NCI-H82 treated with DMSO at 0.1 percent for 48 hours (cell line): ENCODE results near the gene SPNS1.

Source experiments
- DNase-seq: peaks from one replicate; lab custom pipeline; 2025; ENCODE audit not compliant: unreplicated experiment; lab: John Stamatoyannopoulos, UW

SPNS1 gene

DNA sequence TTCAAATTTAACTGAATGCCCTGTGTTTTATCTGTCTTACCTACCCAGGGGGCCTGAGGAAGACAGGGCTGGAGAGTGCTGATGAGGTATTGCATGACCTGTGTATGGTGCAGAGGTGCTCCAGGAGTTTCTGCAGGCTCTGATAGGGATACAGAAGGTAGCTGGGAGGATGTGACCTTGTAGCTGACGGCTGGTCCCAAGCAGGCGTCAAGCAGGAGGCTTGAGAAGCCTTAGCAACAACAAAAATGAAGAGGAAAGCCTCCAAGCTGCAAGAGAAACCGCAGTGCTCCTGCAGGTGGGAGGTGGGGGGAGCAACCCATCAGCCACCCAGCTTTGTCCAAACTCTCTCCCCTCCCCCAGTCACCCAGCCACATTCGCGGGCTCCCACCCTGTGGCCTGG, 50.6 kb downstream of the SPNS1 start:
- DNase-seq: no peak

DNA sequence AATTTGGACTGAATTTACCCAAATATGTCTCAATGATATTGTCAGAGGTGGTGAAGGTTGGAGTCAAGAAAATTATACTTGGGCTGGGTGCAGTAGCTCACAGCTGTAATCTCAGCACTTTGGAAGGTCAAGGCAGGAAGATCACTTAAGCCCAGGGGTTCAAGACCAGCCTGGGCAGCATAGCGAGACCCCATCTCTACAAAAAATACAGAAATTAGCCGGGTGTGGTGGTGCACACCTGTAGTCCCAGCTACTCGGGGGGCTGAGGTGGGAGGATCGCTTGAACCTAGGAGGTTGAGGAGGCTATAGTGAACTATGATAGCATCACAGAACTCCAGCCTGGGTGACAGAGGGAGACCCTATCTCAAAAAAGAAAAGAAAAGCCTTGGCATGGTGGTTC, 51.2 kb downstream of the SPNS1 start:
- DNase-seq: no peak

DNA sequence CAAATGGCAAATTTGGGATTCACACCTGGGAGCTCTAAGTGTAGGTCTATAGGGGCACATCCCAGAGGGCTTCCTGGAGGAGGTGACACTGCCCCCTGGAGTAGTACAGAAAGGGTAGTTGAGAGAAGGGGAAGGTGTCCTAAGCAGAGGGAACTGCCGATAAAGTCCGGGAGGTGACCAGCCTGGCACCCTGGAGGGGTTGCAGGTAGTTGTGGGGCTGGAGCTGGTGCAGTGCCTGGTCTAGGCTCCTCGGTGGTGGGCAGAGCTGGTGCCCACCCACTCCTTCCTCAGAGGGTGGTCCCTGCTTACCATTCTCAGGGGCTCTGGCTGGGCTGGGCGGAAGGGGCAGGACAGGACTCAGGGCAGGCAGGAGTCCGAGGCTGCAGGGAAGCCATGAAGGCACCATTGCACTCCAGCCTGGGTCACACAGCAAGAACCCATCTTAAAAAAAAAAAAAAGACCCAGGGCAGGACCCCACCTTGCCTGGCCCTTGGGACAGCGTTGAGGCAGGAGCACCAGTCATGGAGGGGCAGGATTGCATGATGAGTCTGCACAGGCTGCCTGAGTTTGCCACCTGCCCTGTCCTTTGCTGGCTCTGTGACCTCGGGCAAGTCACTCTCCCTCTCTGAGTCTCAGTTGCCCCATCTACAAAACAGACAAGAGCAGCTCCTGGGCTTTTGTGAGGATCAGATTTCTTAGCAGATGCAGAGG, 54.0 kb downstream of the SPNS1 start:
- DNase-seq: no peak

DNA sequence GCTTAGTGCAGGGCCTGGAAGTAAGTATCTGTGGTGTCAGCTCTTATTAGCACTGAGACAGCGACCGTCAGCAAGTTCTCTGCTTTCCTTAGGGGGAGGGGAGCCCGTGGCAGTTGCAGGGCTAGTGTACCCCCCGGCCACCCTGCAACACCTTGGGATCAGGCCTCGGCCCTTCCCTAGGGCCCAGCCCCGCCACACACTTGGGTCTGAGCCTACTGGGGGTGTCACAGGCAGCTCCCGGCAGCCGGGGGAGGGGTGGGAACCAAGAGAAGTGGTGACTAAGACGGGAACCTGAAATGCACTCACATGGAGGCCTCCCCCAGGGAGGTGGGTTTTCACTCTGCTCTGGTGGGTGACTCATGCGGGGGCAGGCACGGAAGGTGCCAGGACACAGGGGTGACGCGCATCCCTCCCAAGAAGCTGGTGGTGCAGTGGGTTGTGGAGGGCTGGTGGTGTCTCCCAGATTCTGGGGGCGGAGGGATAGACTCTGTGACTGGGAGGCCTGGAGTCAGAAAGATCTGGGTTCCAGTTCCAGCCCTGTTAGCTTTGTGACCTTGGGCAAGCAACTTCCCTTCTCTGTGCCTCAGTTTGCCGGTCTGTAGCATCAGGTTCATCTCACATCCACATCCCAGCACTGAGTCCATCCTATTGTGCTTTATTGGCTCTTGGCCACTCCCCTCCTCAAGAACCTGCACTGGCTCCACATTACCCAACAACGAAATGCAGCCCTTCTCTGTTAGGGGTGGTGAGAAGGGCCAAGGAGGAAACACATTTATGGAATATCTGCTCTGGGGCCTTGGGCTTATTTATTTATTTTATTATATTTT, 54.8 kb downstream of the SPNS1 start:
- no peak for DNase-seq

DNA sequence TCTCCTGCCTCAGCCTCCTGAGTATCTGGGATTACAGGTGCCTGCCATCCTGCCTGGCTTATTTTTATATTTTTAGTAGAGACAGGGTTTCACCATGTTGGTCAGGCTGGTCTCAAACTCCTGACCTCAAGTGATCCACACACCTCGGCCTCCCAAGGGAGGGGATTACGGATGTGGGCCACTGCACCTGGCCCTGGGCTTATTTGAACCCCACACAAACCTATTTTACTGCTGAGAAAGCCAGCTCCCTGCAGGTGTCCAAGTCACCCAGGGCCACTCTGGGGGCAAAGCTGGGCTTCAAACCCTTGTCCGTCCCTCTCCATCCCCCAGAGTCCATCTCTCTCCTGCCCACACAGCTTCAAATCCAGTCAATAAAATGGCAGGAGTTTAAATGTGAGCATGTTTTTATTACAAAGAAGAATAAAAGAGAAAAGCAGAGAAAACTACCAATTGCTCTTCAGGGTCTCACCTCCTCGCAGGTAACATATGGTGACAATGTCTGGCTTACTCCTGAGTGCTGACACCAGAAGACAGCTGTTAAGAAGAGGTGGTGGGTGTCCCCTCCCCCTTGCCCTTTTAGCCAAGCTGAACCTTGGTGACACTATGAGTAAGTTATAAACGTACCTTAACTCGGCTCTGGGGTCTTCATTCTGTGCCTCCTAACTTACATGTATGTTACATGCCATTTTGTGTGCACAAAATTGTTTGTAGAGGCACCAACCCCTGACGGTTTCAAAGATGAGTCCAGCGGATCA, 55.7 kb downstream of the SPNS1 start:
- no peak for DNase-seq
